Fibroblast of lung (primary cell): ENCODE results near the gene OR2A2.

Experiments
- CTCF ChIP-seq, 2 donors: IDR thresholded peaks in 1 of 2; conservative IDR thresholded peaks in 1 of 2; 1 replicate in 1 of 2; 2 replicates in 1 of 2; pipeline ENCODE4 v1.5.1; 2011 to 2012; ENCODE audit warnings: low read length in 2 of 2, control low read depth in 1 of 2, inconsistent platforms in 1 of 2, low read depth in 1 of 2, mild to moderate bottlenecking in 1 of 2
- EZH2 ChIP-seq: IDR thresholded peaks from 2 replicates; pipeline ENCODE4 v1.5.1; 2012; ENCODE audit warnings: low read length, control low read depth, mild to moderate bottlenecking; ENCODE audit errors: missing control alignments

GRCh38 chr7:144122876-144123275 lies 13.5 kb downstream of the OR2A2 start, which contains the start of gene OR2A14:
- TF ChIP-seq EZH2 (no peak), CTCF (conservative IDR thresholded peaks at IDR 0.05 in 1 of 2, IDR thresholded peaks at IDR 0.05 in 1 of 2; ENCODE audit: low read depth in 1 of 2, low read length in 2 of 2) (no peak)
